HG03442 (cell line): Measurements from ENCODE around the gene POP5.

Experiments
- ATAC-seq: cut with Tn5 transposase; IDR thresholded peaks from one replicate; pipeline ENCODE4 v1.9.1; 2021; ENCODE audit warnings: mild to moderate bottlenecking, moderate library complexity; ENCODE audit not compliant: unreplicated experiment

Gene POP5

GRCh38 chr12:120590741-120591407, 9.7 kb upstream of the POP5 start:
- no peak for ATAC-seq

- ATAC-seq = no peak
Observed at GRCh38 chr12:120588948-120589930, 8.0 kb upstream of the POP5 start.

GRCh38 chr12:120588371-120588770, 7.2 kb upstream of the POP5 start:
- ATAC-seq = no peak

GRCh38 chr12:120586860-120587259, 5.7 kb upstream of the POP5 start:
- no peak for ATAC-seq

- ATAC-seq = no peak
Observed at GRCh38 chr12:120586206-120586605, 5.0 kb upstream of the POP5 start.

GRCh38 chr12:120584343-120585149, 3.3 kb upstream of the POP5 start:
- ATAC-seq = no peak

GRCh38 chr12:120583478-120584030, 2.4 kb upstream of the POP5 start:
- no peak for ATAC-seq

- no peak for ATAC-seq
Observed at GRCh38 chr12:120581998-120582397, 796 bp upstream of the POP5 start.

GRCh38 chr12:120579179-120579578, 2.0 kb downstream of the POP5 start:
- ATAC-seq = no peak

- ATAC-seq = no peak
Observed at GRCh38 chr12:120574106-120574505, 7.1 kb downstream of the POP5 start.

GRCh38 chr12:120573560-120573959, 7.6 kb downstream of the POP5 start:
- no peak for ATAC-seq

GRCh38 chr12:120571299-120571698, 9.9 kb downstream of the POP5 start:
- ATAC-seq = no peak

- no peak for ATAC-seq
Observed at GRCh38 chr12:120563495-120563894, 17.7 kb downstream of the POP5 start.

GRCh38 chr12:120562906-120563305, 18.3 kb downstream of the POP5 start:
- ATAC-seq = no peak

- ATAC-seq = no peak
Observed at GRCh38 chr12:120557589-120557988, 23.6 kb downstream of the POP5 start.

- ATAC-seq = no peak
Observed at GRCh38 chr12:120554678-120555077, 26.5 kb downstream of the POP5 start.

- ATAC-seq = no peak
Observed at GRCh38 chr12:120546050-120546386, 35.2 kb downstream of the POP5 start.

GRCh38 chr12:120544691-120545090, 36.5 kb downstream of the POP5 start:
- no peak for ATAC-seq

- ATAC-seq = no peak
Observed at GRCh38 chr12:120542166-120542565, 39.0 kb downstream of the POP5 start.

GRCh38 chr12:120540445-120540844, 40.8 kb downstream of the POP5 start:
- no peak for ATAC-seq

- no peak for ATAC-seq
Observed at GRCh38 chr12:120539303-120539702, 41.9 kb downstream of the POP5 start.
